ENCODE measurements around the gene COLQ. TPM values are rescaled to one million over a fixed set of nuclear protein-coding genes. Genes with fewer than 3 reads are reported as not detected.
A peak's percentile ranks its signal among the peaks of the same experiment; 100 is the strongest.

COLQ gene
- total RNA-seq, 6 donors from 2014 or later: 1.1 to 34.6 (median 2.6) TPM

DNA sequence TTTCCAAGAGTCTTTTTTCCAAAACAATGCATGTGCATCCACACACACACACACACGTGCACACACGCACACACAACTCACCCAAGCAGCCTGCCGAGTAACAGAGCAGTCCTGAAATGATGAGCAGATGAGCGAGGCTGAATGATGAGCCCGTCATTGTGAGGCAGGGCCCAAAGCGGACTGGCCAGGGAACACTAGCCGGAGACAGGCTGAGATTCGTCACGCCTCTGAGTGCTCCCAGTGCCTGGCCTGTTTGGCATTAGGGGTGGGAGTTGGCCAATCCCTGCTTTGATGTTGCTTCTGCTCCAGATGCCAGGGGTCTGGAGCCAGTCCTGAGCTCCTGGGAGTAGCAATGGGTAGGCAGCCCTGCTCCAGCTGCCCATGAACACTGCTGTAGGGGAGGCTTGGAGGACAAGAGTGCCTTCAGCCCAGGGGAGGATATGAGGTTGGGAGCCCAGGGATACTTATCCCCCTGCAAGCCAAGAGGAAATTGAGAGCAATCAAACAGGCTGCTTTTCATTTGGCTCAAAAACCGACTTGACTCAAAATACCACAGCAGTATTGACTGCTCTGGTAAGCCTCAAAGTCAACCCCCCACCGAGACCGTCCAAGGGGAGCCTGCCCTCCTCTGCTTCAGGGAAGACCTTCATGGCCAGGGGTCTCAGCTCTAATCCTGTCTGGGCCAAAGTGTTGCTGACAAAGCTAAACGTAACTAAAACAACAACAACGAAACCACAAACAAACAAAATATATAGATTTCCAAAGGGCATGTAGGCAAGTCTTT is 22.9 kb downstream of the COLQ start:
- H3K9me3 ChIP-seq: no peaks in the 10 kb centered on the region
- H3K27ac ChIP-seq: no peak overlapping the region
- DNase-seq (no peak), ATAC-seq (ENCODE audit: low FRiP score in 2 of 2) (peak in 1 of 2 donors; percentile 15)
- H3K36me3 ChIP-seq: no peaks in the 10 kb centered on the region
- peaks cover 0 to 12% (median 10%) of the 10 kb centered on the region in 4 donors for H3K4me1 ChIP-seq
- WGBS, 2 donors: 85 to 89% methylated on average over 14 of the region's 14 CpGs
- TF ChIP-seq POLR2A (IDR thresholded peaks at IDR 0.05) (no peak), POLR2AphosphoS5 (IDR thresholded peaks at IDR 0.05) (no peak), EP300 (IDR thresholded peaks at IDR 0.05) (no peak)
- TF ChIP-seq, protein P1, sequence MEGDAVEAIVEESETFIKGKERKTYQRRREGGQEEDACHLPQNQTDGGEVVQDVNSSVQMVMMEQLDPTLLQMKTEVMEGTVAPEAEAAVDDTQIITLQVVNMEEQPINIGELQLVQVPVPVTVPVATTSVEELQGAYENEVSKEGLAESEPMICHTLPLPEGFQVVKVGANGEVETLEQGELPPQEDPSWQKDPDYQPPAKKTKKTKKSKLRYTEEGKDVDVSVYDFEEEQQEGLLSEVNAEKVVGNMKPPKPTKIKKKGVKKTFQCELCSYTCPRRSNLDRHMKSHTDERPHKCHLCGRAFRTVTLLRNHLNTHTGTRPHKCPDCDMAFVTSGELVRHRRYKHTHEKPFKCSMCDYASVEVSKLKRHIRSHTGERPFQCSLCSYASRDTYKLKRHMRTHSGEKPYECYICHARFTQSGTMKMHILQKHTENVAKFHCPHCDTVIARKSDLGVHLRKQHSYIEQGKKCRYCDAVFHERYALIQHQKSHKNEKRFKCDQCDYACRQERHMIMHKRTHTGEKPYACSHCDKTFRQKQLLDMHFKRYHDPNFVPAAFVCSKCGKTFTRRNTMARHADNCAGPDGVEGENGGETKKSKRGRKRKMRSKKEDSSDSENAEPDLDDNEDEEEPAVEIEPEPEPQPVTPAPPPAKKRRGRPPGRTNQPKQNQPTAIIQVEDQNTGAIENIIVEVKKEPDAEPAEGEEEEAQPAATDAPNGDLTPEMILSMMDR (IDR thresholded peaks at IDR 0.05): no peak
- H3K4me3 ChIP-seq: no peak overlapping the region
- H3K27me3 ChIP-seq: no peaks in the 10 kb centered on the region

DNA sequence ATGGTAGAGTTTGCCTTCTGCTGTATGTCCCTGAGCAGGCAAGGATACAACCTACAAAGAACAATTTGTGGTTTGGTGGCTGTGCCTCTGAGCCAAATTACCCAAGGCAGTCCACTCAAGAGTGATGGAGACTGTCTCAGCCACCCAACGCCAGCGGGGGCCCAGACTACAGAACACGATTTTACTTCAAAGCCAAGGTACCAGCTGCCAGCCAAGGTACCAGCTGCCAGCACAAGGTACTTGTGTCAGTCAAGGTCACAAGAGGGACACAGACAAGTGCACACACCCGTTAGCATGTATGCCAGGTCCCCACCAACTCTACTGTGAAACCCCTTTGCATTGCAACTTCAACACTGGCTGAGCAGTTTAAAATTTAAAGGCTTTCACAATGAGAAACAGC is 23.5 kb downstream of the COLQ start:
- H3K4me3 ChIP-seq: no peak overlapping the region
- H3K36me3 ChIP-seq: no peaks in the 10 kb centered on the region
- peaks cover 0 to 12% (median 10%) of the 10 kb centered on the region in 4 donors for H3K4me1 ChIP-seq
- no peaks in the 10 kb centered on the region for H3K27me3 ChIP-seq
- 78 to 93% methylated on average over 4 of the region's 4 CpGs for WGBS, 2 donors
- H3K27ac ChIP-seq: no peak overlapping the region
- TF ChIP-seq, protein P1 (IDR thresholded peaks at IDR 0.05): no peak
- TF ChIP-seq POLR2A (IDR thresholded peaks at IDR 0.05) (no peak), EP300 (IDR thresholded peaks at IDR 0.05) (no peak), POLR2AphosphoS5 (IDR thresholded peaks at IDR 0.05) (no peak)
- DNase-seq: no peak
- no peaks in the 10 kb centered on the region for H3K9me3 ChIP-seq
- no peak for ATAC-seq (ENCODE audit: low FRiP score in 2 of 2)

DNA sequence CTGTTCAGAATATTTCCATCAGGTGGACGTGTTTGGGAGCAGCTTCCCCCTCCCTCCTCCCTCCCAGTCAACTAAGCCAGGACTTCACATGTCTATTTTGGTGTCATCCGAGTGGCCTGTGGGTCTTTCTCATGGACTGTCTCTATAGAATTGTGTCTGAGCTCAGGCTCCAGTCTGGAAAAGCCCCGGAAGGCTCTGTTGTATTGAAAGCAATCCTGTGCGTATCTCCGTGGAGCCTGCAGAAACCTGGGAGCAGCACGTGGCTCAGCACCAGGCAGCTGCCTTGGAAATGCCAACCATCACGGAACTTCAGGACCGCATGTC is 25.2 kb downstream of the COLQ start:
- Histone ChIP-seq H3K9me3 (no peaks in the 10 kb centered on the region), H3K36me3 (no peaks in the 10 kb centered on the region), H3K27me3 (no peaks in the 10 kb centered on the region), H3K4me1 (peaks cover 0 to 12% (median 10%) of the 10 kb centered on the region in 4 donors), H3K27ac (no peak overlapping the region), H3K4me3 (no peak overlapping the region)
- ATAC-seq (ENCODE audit: low FRiP score in 2 of 2) (no peak), DNase-seq (no peak)
- WGBS, 2 donors: 85 to 87% methylated on average over 7 to 8 of the region's 8 CpGs
- TF ChIP-seq EP300 (IDR thresholded peaks at IDR 0.05): no peak
- TF ChIP-seq POLR2A (IDR thresholded peaks at IDR 0.05): no peak
- no peak for TF ChIP-seq POLR2AphosphoS5 (IDR thresholded peaks at IDR 0.05)
- TF ChIP-seq, protein P1 (IDR thresholded peaks at IDR 0.05): no peak

DNA sequence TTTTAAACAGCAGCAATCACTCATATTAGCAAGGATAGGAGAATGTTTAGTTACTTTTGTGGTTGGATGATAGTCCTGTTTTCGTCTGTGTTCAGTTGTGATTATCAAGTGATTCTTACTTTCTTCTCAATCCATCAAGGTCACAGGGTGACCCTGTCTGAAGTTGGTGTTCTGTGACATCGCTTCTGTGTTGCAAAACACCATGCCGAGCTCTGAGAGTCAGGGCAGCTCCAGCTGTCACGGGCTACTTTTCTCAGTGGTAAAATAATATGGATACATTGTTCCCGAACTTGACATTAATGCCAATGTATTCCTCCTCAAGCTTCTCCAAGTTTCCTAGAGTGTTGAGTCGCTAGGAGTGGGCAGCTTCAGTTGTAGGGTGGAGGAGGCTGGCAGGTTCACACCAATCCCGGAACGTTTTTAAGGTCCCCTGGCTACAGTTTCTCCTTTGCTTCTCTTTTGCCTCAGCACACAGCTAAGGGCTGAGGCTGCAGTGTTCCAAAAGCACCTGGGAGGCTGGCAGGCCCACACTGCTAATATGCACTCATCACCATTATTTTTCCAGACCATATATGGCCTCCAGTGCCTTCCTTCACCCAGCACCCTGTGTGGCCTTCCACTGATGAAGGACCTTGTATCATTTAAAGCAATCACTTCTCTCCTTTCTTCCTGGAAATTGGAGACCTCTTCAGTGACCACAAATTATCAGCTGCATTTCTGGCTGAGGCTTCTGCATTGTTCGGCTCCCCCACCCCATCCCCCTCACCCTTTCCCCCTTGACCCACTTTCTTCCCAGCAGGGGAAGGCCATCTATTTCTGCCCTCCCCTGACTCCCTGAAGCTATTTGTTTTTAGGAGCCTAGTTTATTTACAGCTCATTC is 25.8 kb downstream of the COLQ start:
- no peaks in the 10 kb centered on the region for H3K36me3 ChIP-seq
- no peak overlapping the region for H3K27ac ChIP-seq
- no peak overlapping the region for H3K4me3 ChIP-seq
- DNase-seq (no peak), ATAC-seq (ENCODE audit: low FRiP score in 2 of 2) (no peak)
- no peaks in the 10 kb centered on the region for H3K27me3 ChIP-seq
- TF ChIP-seq POLR2AphosphoS5 (IDR thresholded peaks at IDR 0.05) (no peak), EP300 (IDR thresholded peaks at IDR 0.05) (no peak), POLR2A (IDR thresholded peaks at IDR 0.05) (no peak)
- TF ChIP-seq, protein P1 (IDR thresholded peaks at IDR 0.05): no peak
- WGBS, 2 donors: 78 to 81% methylated on average over 9 of the region's 9 CpGs
- H3K4me1 ChIP-seq: peaks cover 0 to 11% (median 10%) of the 10 kb centered on the region in 4 donors
- H3K9me3 ChIP-seq: no peaks in the 10 kb centered on the region
